C4-2B (cell line): Measurements from ENCODE around the gene TRUB1.

ENCODE experiments used
- CTCF ChIP-seq: fragments of 450-650 bp; conservative IDR thresholded peaks from 2 replicates; pipeline ENCODE4 v1.5.1; 2017; ENCODE audit warnings: mild to moderate bottlenecking
- ZFX ChIP-seq: fragments of 450-650 bp; IDR thresholded peaks from 2 replicates; pipeline ENCODE4 v1.6.1; 2017

DNA sequence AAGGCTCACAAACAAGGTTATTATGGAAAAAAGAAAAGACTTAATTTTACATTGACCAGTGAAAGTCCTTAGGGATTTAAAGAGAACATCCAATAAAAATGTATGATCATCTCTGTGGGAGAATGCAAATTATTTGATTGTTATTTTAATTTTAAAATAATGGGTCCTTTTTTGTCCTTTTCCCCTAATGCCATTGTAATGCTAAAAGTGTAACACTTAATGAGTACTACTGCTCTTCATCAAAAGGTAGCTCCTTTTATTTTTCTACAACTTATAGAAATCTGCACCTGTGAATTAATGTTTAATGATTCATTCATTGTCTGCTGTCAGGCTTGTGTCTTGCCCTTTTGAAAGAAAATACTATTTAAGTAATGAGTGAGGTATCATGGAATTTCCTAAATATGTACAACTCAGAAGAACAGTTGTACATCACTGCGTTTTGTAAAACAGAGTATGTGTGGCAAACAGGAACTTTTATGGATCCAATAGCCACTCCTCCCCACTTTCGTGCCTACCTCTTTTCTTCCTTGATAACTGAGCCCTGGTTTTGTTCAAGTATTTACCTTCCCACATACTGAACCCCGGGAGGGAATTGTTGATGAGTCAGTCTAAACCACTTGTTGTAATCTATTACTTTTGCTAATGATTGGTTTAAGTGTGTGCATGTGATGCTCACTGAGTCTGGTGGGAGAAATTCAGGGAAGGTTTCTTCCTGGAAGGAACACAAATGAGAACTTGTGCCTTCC lies 19.9 kb upstream of the TRUB1 start:
- no peak for TF ChIP-seq CTCF
- TF ChIP-seq ZFX: no peak
